GM13976 (cell line): Measurements from ENCODE around the gene MYT1.

Source experiments
- DNase-seq: peaks from one replicate; pipeline ENCODE4 v3.0.0; 2012; ENCODE audit warnings: low spot score
- CTCF ChIP-seq: IDR thresholded peaks from 2 replicates; pipeline ENCODE4 v1.5.1; 2012; ENCODE audit warnings: borderline replicate concordance, mild to moderate bottlenecking; ENCODE audit not compliant: insufficient read depth; ENCODE audit errors: extremely low read depth, missing control alignments, control extremely low read depth
- in situ Hi-C: fragments of 300-500 bp; cut with MboI; formaldehyde crosslinking; loops from one replicate; pipeline ENCODE4 v1.12.0; 2022; ENCODE audit warnings: low sequenced_read_pairs, mixed read lengths, inconsistent platforms; ENCODE audit not compliant: unreplicated experiment

The MYT1 gene

GRCh38 chr20:64163776-64164122 lies 503 bp upstream of the MYT1 start:
- in situ Hi-C loops, result no loop called here
- DNase-seq, result no peak
- TF ChIP-seq CTCF, result no peak

- DNase-seq, result no peak
Measured at GRCh38 chr20:64165866-64166600, 1.8 kb downstream of the MYT1 start.

GRCh38 chr20:64166721-64167615 lies 2.7 kb downstream of the MYT1 start:
- in situ Hi-C loops, result no loop called here
- DNase-seq, result no peak
- TF ChIP-seq CTCF, result no peak

More at GRCh38 chr20:64165866-64166600, 1.8 kb downstream of the MYT1 start:
- in situ Hi-C loops, result no loop called here
- TF ChIP-seq CTCF, result no peak

GRCh38 chr20:64167676-64168075 lies 3.4 kb downstream of the MYT1 start:
- in situ Hi-C loops, result no loop called here
- no peak for TF ChIP-seq CTCF

GRCh38 chr20:64168381-64169090 lies 4.3 kb downstream of the MYT1 start:
- in situ Hi-C loops, result no loop called here
- no peak for TF ChIP-seq CTCF
- no peak for DNase-seq

More at GRCh38 chr20:64167676-64168075, 3.4 kb downstream of the MYT1 start:
- DNase-seq, result no peak

- DNase-seq, result no peak
- in situ Hi-C loops, result no loop called here
Measured at GRCh38 chr20:64169091-64169560, 4.9 kb downstream of the MYT1 start.

More at GRCh38 chr20:64169091-64169560, 4.9 kb downstream of the MYT1 start:
- no peak for TF ChIP-seq CTCF
